GM12878 (cell line): Measurements from ENCODE around the gene EFHD1. TPM values are rescaled to one million over a fixed set of nuclear protein-coding genes. Genes with fewer than 3 reads are reported as not detected.

Experiments used
- ATAC-seq: fragments of 200-7000 bp; cut with Tn5 transposase; 3 replicates; pipeline ENCODE4 v1.9.1; 2020; ENCODE audit warnings: mild to moderate bottlenecking, moderate library complexity
- BruUV-seq: library from RNA; stranded (reverse); fragments of 400-500 nt; replicated peaks from 2 replicates; lab custom pipeline; 2021; lab: Mats Ljungman, UMichigan
- CTCF ChIA-PET: fragments of 300-600 bp; sonication (Branson Sonifier 250); formaldehyde crosslinking; extraction: SDS; loops from one replicate; lab custom pipeline; 2021; ENCODE audit warnings: inconsistent platforms; lab: Yijun Ruan, JAX
- POLR2A ChIA-PET: fragments of 350-600 bp; formaldehyde crosslinking; extraction: SDS; loops from one replicate; lab custom pipeline; 2021; ENCODE audit warnings: inconsistent platforms; lab: Charles Lee
- RAD21 ChIA-PET: fragments of 300-600 bp; sonication (Branson Sonifier 250); formaldehyde crosslinking; loops from one replicate; lab custom pipeline; 2023; ENCODE audit warnings: antibody characterized with exemption; ENCODE audit not compliant: unreplicated experiment; lab: Charles Lee
- SMC1A ChIA-PET: fragments of 300-600 bp; sonication (Branson Sonifier 250); formaldehyde crosslinking; loops from one replicate; lab custom pipeline; 2023; ENCODE audit not compliant: unreplicated experiment, uncharacterized antibody; lab: Charles Lee
- DNase-seq: peaks from one replicate; pipeline ENCODE4 v3.0.0-alpha.2; 2011; ENCODE audit warnings: low read depth, low spot score
- FAIRE-seq: peaks from 3 replicates; lab custom pipeline; 2011; peaks lifted over from hg19 to GRCh38; lab: Jason Lieb, UNC
- H2AFZ ChIP-seq: 2 replicates; pipeline ENCODE4 v1.6.0; 2011; ENCODE audit warnings: low read depth, low read length, control low read depth; ENCODE audit not compliant: control insufficient read depth
- H3K27ac ChIP-seq: 2 replicates; pipeline ENCODE4 v1.5.1; 2011; ENCODE audit warnings: control low read depth; ENCODE audit not compliant: control insufficient read depth, insufficient read depth
- H3K27me3 ChIP-seq, 2 experiments: replicated peaks in 1 of 2; 2 replicates each; pipeline versions ENCODE4 v1.6.0 to v1.6.1; 2011; ENCODE audit warnings: low read length in 1 of 2; ENCODE audit not compliant: control insufficient read depth in 2 of 2, insufficient read depth in 2 of 2
- H3K36me3 ChIP-seq, 2 experiments: 2 replicates each; pipeline ENCODE4 v1.5.1; 2011; ENCODE audit warnings: low read length in 1 of 2; ENCODE audit not compliant: control insufficient read depth in 2 of 2, insufficient read depth in 2 of 2
- H3K4me1 ChIP-seq: 2 replicates; pipeline ENCODE4 v1.6.1; 2011; ENCODE audit warnings: mild to moderate bottlenecking, low read length, moderate library complexity, mixed read lengths; ENCODE audit not compliant: control insufficient read depth, insufficient read depth
- H3K4me2 ChIP-seq: 2 replicates; pipeline ENCODE4 v1.6.0; 2011; ENCODE audit warnings: control low read depth; ENCODE audit not compliant: control insufficient read depth, insufficient read depth
- H3K4me3 ChIP-seq: fragments of 200-600 bp; sonication (generic); 2 replicates; pipeline ENCODE4 v1.5.1; 2016
- H3K79me2 ChIP-seq: 2 replicates; pipeline ENCODE4 v1.6.0; 2011; ENCODE audit warnings: low read length; ENCODE audit not compliant: control insufficient read depth, insufficient read depth
- H3K9ac ChIP-seq: 2 replicates; pipeline ENCODE4 v1.8.0; 2011; ENCODE audit warnings: low read length, control low read depth, mixed read lengths; ENCODE audit not compliant: control insufficient read depth, insufficient read depth
- H3K9me3 ChIP-seq: replicated peaks from 3 replicates; pipeline ENCODE4 v1.5.1; 2011; ENCODE audit warnings: mild to moderate bottlenecking, low read length; ENCODE audit not compliant: control insufficient read depth, insufficient read depth
- H4K20me1 ChIP-seq: 2 replicates; pipeline ENCODE4 v1.6.0; 2011; ENCODE audit not compliant: control insufficient read depth, insufficient read depth
- DPF2 ChIP-seq: fragments of 450-650 bp; IDR thresholded peaks from 2 replicates; pipeline ENCODE4 v1.6.1; 2017; ENCODE audit warnings: mild to moderate bottlenecking
- KAT2A ChIP-seq: conservative IDR thresholded peaks from 2 replicates; pipeline ENCODE4 v1.6.1; 2011; ENCODE audit warnings: low read depth, low read length; ENCODE audit not compliant: control insufficient read depth
- KLF5 ChIP-seq: fragments of 450-650 bp; IDR thresholded peaks from 2 replicates; pipeline ENCODE4 v1.6.1; 2014; ENCODE audit warnings: mild to moderate bottlenecking; ENCODE audit not compliant: partially characterized antibody
- NFXL1 ChIP-seq: fragments of 450-650 bp; IDR thresholded peaks from 2 replicates; pipeline ENCODE4 v1.6.1; 2017; ENCODE audit warnings: antibody characterized with exemption, mild to moderate bottlenecking, borderline replicate concordance
- SIN3A ChIP-seq: IDR thresholded peaks from 2 replicates; pipeline ENCODE4 v1.6.1; 2012; ENCODE audit warnings: low read depth, low read length, improper control_type of control experiment
- TCF3 ChIP-seq: IDR thresholded peaks from 2 replicates; pipeline ENCODE4 v1.6.1; 2012; ENCODE audit warnings: low read depth, mild to moderate bottlenecking, low read length, borderline replicate concordance; ENCODE audit not compliant: insufficient read depth
- WGBS: methylation state at CpG from one replicate; pipeline ENCODE4 v1.1.6; 2016; ENCODE audit warnings: low lambda C conversion rate; ENCODE audit not compliant: insufficient replicate concordance, insufficient coverage; ENCODE audit errors: missing lambda C conversion rate; 5-methylcytosine and 5-hydroxymethylcytosine counted together
- in situ Hi-C: fragments of 300-500 bp; cut with MboI; formaldehyde crosslinking; loops from 9 replicates; pipeline ENCODE4 v1.14.3; 2018; ENCODE audit warnings: mixed read lengths
- intact Hi-C: fragments of 100-400 bp; cut with micrococcal nuclease; formaldehyde crosslinking; loops from one replicate; pipeline ENCODE4 v1.14.2; 2022; ENCODE audit not compliant: unreplicated experiment
- polyA plus RNA-seq, 11 experiments: library from polyadenylated mRNA; depleted of rRNA in 4 of 11; unstranded in 6 of 11; stranded (reverse) in 5 of 11; fragments of >200 nt; fragmentation: Nextera tagmentation in 4 of 11; fragmentation: Illumina TruSeq in 1 of 11; extraction: Ambion mirVana in 4 of 11; extraction: Trizol in 1 of 11; gene quantifications; 1 replicate in 1 of 11; 2 replicates in 10 of 11; pipeline versions ENCODE4 v1.2.1 to v1.2.3, GENCODE V29; 2011 to 2016; ENCODE audit warnings: inconsistent platforms in 2 of 11, missing spikeins in 2 of 11, low read depth in 1 of 11
- total RNA-seq, 4 experiments: library from RNA; depleted of rRNA in 3 of 4; stranded (reverse); fragments of >200 nt in 3 of 4; fragmentation: Illumina TruSeq in 1 of 4; extraction: Trizol in 1 of 4; gene quantifications; 2 replicates each; pipeline versions ENCODE4 v1.2.1 to v1.2.3, GENCODE V29; 2013 to 2021
- TF ChIP-seq, protein P1 (sequence below): fragments of 150-350 bp; IDR thresholded peaks from 2 replicates; pipeline ENCODE4 v1.6.1; 2014; ENCODE audit warnings: mild to moderate bottlenecking, low read depth, low read length
- TF ChIP-seq, protein P2 (sequence below): fragments of 450-650 bp; IDR thresholded peaks from 2 replicates; pipeline ENCODE4 v1.6.1; 2017; ENCODE audit warnings: antibody characterized with exemption, mild to moderate bottlenecking, moderate library complexity
- TF ChIP-seq, protein P3 (sequence below): fragments of 450-650 bp; IDR thresholded peaks from 2 replicates; pipeline ENCODE4 v1.6.1; 2014; ENCODE audit warnings: mild to moderate bottlenecking
- TF ChIP-seq, protein P4 (sequence below): fragments of 450-650 bp; IDR thresholded peaks from 2 replicates; pipeline ENCODE4 v1.6.1; 2017; ENCODE audit warnings: low read depth, mild to moderate bottlenecking, moderate library complexity

The EFHD1 gene
- total and polyA plus RNA-seq, 10 of the 15 experiments (the other 5 are each of a cell fraction or from before 2014, with no cell fraction given) = 0.07 TPM; not detected in 9

DNA sequence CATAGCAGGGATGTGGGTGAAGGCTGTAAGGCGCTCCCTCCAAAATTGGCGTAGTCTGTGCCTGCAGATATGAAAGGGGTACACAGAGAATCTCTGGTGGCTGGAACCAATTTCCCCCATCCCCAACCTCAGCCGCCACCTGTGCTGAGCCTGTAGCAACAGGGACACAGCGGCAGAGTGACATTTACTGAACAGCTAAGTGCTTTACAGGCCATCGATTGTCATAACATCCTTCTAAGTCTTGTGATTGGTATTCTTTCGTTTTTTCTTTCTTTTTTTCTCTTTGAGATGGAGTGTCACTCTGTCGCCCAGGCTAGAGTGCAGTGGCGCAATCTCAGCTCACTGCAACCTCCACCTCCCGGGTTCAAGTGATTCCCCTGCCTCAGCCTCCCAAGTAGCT, 12.2 kb upstream of the EFHD1 start:
- POLR2A ChIA-PET = no interaction called here
- WGBS = 53% methylated on average over 9 of the region's 9 CpGs
- no TSS peak for BruUV-seq

More for the DNA sequence above, 12.2 kb upstream of the EFHD1 start:
- Histone ChIP-seq H3K9ac (no peak overlapping the region), H3K36me3 (no peaks in the 10 kb centered on the region), H2AFZ (no peak overlapping the region), H3K79me2 (no peaks in the 10 kb centered on the region), H3K27ac (no peak overlapping the region), H3K4me1 (no peaks in the 10 kb centered on the region), H3K27me3 (peaks cover 0 to 5% of the 10 kb centered on the region in 2 experiments; a peak in 2 of 4 replicates), H3K4me3 (no peak overlapping the region), H4K20me1 (no peaks in the 10 kb centered on the region), H3K9me3 (no peaks in the 10 kb centered on the region), H3K4me2 (no peak overlapping the region)
- ChIA-PET RAD21 (no interaction called here), CTCF (no interaction called here), SMC1A (no interaction called here)
- in situ Hi-C loops = no loop called here
- DNase-seq (no peak), ATAC-seq (no peak), FAIRE-seq (no peak)
- TF ChIP-seq KLF5 (no peak), SIN3A (no peak), KAT2A (no peak), NFXL1 (no peak), TCF3 (no peak), DPF2 (no peak)
- TF ChIP-seq, protein P1, sequence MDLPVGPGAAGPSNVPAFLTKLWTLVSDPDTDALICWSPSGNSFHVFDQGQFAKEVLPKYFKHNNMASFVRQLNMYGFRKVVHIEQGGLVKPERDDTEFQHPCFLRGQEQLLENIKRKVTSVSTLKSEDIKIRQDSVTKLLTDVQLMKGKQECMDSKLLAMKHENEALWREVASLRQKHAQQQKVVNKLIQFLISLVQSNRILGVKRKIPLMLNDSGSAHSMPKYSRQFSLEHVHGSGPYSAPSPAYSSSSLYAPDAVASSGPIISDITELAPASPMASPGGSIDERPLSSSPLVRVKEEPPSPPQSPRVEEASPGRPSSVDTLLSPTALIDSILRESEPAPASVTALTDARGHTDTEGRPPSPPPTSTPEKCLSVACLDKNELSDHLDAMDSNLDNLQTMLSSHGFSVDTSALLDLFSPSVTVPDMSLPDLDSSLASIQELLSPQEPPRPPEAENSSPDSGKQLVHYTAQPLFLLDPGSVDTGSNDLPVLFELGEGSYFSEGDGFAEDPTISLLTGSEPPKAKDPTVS = no peak
- TF ChIP-seq, protein P2, sequence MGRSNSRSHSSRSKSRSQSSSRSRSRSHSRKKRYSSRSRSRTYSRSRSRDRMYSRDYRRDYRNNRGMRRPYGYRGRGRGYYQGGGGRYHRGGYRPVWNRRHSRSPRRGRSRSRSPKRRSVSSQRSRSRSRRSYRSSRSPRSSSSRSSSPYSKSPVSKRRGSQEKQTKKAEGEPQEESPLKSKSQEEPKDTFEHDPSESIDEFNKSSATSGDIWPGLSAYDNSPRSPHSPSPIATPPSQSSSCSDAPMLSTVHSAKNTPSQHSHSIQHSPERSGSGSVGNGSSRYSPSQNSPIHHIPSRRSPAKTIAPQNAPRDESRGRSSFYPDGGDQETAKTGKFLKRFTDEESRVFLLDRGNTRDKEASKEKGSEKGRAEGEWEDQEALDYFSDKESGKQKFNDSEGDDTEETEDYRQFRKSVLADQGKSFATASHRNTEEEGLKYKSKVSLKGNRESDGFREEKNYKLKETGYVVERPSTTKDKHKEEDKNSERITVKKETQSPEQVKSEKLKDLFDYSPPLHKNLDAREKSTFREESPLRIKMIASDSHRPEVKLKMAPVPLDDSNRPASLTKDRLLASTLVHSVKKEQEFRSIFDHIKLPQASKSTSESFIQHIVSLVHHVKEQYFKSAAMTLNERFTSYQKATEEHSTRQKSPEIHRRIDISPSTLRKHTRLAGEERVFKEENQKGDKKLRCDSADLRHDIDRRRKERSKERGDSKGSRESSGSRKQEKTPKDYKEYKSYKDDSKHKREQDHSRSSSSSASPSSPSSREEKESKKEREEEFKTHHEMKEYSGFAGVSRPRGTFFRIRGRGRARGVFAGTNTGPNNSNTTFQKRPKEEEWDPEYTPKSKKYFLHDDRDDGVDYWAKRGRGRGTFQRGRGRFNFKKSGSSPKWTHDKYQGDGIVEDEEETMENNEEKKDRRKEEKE = no peak
- TF ChIP-seq, protein P3, sequence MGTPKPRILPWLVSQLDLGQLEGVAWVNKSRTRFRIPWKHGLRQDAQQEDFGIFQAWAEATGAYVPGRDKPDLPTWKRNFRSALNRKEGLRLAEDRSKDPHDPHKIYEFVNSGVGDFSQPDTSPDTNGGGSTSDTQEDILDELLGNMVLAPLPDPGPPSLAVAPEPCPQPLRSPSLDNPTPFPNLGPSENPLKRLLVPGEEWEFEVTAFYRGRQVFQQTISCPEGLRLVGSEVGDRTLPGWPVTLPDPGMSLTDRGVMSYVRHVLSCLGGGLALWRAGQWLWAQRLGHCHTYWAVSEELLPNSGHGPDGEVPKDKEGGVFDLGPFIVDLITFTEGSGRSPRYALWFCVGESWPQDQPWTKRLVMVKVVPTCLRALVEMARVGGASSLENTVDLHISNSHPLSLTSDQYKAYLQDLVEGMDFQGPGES = no peak
- TF ChIP-seq, protein P4, sequence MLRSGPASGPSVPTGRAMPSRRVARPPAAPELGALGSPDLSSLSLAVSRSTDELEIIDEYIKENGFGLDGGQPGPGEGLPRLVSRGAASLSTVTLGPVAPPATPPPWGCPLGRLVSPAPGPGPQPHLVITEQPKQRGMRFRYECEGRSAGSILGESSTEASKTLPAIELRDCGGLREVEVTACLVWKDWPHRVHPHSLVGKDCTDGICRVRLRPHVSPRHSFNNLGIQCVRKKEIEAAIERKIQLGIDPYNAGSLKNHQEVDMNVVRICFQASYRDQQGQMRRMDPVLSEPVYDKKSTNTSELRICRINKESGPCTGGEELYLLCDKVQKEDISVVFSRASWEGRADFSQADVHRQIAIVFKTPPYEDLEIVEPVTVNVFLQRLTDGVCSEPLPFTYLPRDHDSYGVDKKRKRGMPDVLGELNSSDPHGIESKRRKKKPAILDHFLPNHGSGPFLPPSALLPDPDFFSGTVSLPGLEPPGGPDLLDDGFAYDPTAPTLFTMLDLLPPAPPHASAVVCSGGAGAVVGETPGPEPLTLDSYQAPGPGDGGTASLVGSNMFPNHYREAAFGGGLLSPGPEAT = no peak
- intact Hi-C loops = no loop called here
